HG02885 (cell line): Measurements from ENCODE around the gene TAB3.

ENCODE experiments used
- ATAC-seq: cut with Tn5 transposase; IDR thresholded peaks from one replicate; pipeline ENCODE4 v1.9.1; 2021; ENCODE audit warnings: mild to moderate bottlenecking; ENCODE audit not compliant: unreplicated experiment, poor library complexity

The TAB3 gene

DNA sequence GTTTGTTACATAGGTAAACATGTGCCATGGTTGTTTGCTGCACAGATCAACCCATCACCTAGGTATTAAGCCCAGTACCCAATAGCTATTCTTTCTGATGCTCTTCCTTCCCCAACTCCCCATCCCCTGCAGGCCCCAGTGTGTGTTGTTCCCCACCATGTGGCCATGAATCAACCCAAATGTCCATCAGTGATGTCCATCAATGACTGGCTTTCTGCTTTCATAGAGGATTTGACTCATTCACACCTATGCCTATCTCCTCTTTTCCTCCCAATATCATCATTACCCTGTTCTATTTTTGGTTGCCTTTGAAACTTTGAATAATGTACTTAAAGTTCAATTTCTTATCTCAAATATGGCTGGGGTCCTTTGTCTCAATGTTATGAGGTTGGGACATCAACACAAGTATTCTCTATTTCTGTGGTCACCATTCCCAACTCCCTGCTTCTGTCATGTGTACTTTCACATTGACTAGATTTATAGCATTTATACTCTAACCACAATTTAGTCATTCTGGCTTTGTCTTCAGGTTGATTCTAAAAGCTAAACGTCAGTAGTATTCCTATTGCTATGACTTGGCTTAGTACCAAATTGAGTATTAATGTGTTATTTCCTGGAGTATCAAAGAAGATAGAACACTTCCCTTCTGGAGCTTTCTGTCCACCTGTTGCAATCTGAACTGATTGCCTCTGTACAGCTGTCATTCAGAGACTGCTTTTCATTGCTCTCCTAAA is 107.2 kb downstream of the TAB3 start:
- ATAC-seq: no peak

DNA sequence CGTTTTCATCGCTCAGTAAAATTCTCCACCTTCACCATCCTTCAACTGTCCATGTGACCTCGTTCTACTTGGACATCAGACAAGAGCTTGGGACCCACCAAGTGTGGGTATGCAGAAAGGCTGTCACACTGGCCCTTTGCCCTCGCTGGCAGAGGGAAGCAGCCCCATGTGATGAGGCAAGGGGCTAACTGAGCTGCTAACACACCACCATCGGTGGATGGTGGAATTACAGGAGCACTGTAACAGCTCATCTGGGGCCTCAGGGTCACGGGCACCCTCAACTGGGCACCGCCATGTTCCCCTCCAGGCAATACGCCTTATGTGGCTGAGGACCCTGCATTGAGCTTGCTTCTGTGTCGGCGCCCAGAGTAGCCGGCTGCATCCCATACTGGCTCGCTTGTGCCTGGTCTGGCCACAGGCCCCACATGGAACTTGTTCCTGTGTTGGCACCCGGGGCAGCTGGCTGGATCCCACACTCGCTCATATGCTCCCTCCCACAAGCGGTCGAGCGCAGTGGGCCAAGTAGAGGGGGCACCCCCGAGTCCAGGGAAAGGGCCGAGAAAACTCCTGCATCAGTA is 109.5 kb downstream of the TAB3 start:
- ATAC-seq: no peak

DNA sequence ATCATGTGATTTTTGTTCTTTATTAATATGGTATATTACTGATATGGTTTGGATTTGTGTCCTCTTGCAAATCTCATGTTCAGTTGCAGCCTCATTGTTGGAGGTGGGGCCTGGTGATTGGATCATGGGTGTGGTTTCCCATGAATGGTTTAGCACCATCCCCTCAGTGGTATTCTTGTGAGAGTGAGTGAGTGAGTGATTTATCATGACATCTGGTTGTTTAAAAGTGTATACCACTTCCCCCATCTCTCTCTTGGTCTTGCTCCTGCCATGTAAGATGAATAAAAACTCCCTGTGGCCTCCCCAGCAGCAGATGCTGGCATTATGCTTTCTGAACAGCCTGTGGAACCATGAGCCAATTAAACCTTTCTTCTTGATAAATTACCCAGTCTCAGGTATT is 111.5 kb downstream of the TAB3 start:
- no peak for ATAC-seq
